Astrocyte of the spinal cord (primary cell): Measurements from ENCODE around the gene PERM1.

Experiments used
- DNase-seq: peaks from one replicate; pipeline ENCODE4 v3.0.0; 2011; ENCODE audit warnings: low read depth, low spot score
- H3K4me3 ChIP-seq: 2 replicates; pipeline ENCODE4 v1.5.1; 2011; ENCODE audit warnings: low read depth, mild to moderate bottlenecking, low read length, moderate library complexity
- in situ Hi-C: cut with HindIII; loops from 2 replicates; pipeline ENCODE4 v1.10.0; 2017; ENCODE audit warnings: low sequenced_read_pairs
- TF ChIP-seq, protein P1 (sequence below): IDR thresholded peaks from 2 replicates; pipeline ENCODE4 v1.5.1; 2012; ENCODE audit warnings: low read depth, mild to moderate bottlenecking, low read length, inconsistent platforms

The PERM1 gene

DNA sequence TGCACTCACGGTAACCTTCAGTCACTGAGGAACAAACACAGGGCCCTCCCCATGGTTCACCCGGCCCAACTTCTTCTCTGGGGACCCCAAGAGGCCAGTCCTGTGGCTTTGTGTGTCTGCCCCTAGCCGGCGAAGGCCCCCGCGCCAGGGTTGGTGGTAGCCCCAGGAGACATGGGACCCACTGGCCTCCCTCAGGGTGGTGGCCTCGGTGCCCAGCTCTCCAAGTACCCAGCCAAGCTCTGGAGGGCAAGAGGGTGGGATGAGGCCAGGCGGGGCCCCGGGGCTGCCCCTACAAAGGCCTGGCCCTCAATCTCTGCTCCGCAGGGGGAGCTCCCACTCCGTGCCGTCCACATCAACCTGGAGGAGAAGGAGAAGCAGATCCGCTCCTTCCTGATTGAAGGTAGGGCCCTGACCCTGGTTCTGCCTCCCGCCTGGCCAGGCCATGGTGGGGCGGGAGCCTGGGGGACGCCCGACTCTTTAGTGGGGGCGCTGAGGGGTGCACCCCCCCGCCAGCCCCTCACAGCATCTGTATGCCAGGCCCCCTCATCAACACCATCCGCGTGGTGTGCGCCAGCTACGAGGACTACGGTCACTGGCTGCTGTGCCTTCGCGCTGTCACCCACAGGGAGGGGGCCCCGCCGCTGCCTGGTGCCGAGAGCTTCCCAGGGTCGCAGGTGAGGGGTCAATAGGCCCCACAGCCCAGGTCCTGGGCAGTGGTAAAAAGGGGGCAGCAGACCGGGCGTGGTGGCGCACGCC is 10.0 kb downstream of the PERM1 start:
- H3K4me3 ChIP-seq: no peak overlapping the region
- in situ Hi-C loops: no loop called here
- no peak for DNase-seq
- TF ChIP-seq, protein P1, sequence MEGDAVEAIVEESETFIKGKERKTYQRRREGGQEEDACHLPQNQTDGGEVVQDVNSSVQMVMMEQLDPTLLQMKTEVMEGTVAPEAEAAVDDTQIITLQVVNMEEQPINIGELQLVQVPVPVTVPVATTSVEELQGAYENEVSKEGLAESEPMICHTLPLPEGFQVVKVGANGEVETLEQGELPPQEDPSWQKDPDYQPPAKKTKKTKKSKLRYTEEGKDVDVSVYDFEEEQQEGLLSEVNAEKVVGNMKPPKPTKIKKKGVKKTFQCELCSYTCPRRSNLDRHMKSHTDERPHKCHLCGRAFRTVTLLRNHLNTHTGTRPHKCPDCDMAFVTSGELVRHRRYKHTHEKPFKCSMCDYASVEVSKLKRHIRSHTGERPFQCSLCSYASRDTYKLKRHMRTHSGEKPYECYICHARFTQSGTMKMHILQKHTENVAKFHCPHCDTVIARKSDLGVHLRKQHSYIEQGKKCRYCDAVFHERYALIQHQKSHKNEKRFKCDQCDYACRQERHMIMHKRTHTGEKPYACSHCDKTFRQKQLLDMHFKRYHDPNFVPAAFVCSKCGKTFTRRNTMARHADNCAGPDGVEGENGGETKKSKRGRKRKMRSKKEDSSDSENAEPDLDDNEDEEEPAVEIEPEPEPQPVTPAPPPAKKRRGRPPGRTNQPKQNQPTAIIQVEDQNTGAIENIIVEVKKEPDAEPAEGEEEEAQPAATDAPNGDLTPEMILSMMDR: no peak

DNA sequence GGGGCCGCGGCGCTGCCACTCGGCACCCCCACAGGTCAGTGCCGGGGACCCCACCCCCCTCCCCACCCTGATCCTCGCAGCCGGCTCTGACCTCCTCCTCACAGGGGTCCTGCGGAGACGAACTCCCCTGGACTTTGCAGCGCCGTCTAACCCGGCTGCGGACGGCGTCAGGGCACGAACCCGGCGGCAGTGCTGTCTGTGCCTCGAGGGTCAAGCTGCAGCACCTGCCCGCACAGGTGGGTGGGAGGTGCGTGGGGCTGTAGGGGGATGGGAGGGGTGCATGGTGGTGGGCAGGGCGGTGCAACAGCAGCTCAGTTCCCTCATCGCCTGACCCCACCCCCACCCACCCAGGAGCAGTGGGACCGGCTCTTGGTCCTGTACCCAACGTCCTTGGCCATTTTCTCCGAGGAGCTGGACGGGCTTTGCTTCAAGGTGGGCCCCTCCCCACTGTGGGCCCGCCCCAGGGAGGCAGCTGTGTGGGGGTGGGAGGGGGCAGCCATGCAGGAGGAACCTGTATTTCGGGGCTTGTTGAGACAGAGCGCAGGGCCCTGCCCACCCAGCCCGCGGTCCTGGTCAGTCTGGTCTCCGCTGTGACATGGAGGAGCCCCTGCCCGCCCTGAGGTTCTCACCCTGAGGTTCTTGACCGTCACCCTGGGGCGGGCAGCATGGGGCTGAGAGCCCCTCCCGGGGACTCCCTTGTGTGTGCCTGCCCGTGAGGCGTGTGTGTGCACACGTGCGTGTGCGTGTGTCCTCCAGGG is 10.7 kb downstream of the PERM1 start:
- H3K4me3 ChIP-seq: no peak overlapping the region
- DNase-seq: no peak
- TF ChIP-seq, protein P1: no peak
- in situ Hi-C loops: no loop called here

DNA sequence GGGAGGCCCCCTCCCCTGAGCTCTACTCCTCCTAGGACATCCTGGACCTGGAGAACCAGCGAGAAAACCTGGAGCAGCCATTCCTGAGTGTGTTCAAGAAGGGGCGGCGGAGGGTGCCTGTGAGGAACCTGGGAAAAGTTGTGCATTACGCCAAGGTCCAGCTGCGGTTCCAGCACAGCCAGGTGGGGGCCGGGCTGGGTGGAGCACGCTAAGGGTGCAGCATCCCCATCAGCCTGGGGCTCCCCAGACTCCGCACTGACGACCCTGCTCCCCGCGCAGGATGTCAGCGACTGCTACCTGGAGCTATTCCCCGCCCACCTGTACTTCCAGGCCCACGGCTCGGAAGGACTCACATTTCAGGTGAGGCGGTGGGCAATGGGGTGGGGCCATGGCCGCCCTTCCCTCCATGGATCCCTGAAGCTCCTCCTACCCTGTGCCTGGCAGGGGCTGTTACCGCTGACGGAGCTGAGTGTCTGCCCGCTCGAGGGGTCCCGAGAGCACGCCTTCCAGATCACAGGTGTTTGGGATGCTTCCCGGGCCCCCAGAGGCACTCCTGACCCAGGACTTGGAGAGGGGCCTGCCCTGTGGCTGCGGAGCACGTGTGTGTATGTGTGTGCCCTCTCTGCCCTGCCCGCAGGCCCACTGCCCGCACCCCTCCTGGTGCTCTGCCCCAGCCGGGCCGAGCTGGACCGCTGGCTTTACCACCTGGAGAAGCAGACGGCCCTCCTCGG is 11.5 kb downstream of the PERM1 start:
- TF ChIP-seq, protein P1: no peak
- no peak for DNase-seq
- in situ Hi-C loops: no loop called here
- no peak overlapping the region for H3K4me3 ChIP-seq

DNA sequence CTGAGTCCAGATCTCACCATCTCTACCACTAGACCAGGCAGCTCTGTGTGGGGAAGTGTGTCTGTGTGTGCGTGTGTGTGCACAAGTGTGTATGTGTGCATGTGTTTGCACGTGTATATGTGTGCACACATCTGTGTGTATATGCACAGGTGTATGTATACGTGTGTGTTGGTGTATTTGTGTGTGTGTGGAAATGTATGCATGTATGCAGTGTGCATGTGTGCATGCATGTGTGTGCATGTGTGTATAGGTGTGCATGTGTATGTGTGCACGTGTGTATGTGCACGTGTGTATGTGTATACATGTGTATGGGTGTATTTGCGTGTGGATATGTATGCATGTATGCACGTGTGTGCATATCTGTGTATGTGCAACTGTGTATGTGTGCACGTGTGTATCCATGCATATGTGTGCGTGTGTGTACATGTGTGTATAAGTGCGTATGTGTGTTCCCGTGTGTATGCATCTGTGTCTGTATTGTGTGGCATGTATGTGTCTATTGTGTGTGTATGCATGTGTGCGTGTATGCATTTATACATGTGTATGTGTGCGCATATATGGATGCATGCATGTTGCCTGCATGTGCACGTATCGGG is 12.5 kb downstream of the PERM1 start:
- no peak overlapping the region for H3K4me3 ChIP-seq
- TF ChIP-seq, protein P1: no peak
- no peak for DNase-seq
- in situ Hi-C loops: no loop called here

DNA sequence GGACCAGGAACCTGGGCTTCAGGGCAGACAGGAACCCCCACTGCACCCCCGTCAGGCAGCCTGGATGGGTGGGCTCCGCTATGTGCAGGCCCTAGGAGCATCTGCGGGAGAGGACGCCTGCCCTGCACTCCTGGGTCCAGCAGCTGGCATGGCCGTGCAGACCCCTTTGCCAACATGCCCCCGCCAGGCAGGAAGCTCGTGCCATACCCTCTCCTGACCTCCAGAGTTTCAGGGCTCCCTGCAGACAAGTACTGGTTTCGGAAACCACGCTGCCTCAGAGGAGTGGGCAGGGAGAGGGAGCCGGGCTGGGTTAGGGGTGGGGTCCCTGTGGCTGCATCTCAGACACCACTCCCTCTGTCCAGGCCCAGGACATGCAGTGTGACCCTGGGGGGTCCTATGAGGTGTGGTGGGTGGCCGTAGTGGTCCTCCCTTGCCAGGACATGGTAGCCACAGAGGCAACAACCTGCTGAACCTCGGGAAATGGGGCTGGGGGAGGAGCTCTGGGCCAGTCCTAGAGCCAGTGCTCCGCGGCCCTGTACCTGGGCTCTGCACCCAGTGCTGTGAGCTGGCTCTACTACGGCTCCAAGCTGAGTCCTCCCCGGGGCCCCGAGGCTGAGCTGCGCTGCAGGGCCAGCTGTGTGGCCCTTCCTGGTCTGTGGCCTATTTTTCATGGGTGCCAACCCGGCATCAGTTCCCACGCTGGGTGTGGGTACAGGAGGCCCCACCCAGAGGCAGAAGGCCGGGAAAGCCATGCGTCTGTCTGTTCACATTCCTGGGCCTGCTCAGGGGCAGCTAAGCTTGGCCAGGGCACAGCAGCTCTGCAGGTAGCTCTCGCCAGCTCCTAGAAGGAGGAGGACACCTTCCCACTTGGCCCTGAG is 14.2 kb downstream of the PERM1 start:
- TF ChIP-seq, protein P1: no peak
- in situ Hi-C loops: no loop called here
- no peak overlapping the region for H3K4me3 ChIP-seq
- no peak for DNase-seq
